Gastroesophageal sphincter (tissue), 4 donors: ENCODE measurements around the gene CRYGN. TPM values are rescaled to one million over a fixed set of nuclear protein-coding genes. Genes with fewer than 3 reads are reported as not detected.

Source experiments
- ATAC-seq: fragments of 150-250 bp; one replicate; pipeline ENCODE4 v1.9.1; 2016; ENCODE audit warnings: mild to moderate bottlenecking, moderate library complexity
- H3K27ac ChIP-seq, 4 donors: fragments of 200-600 bp; sonication (generic) in 3 of 4; 1 replicate in 3 of 4; 2 replicates in 1 of 4; pipeline ENCODE4 v1.5.1; 2016 to 2019
- H3K27me3 ChIP-seq: fragments of 200-600 bp; sonication (generic); one replicate; pipeline ENCODE4 v1.5.1; 2019
- H3K36me3 ChIP-seq, 2 donors: fragments of 200-600 bp; sonication (generic); one replicate each; pipeline ENCODE4 v1.5.1; 2019; ENCODE audit warnings: control low read depth in 1 of 2
- H3K4me1 ChIP-seq, 3 donors: fragments of 200-600 bp; sonication (generic); 1 replicate in 2 of 3; 2 replicates in 1 of 3; pipeline ENCODE4 v1.5.1; 2016 to 2019; ENCODE audit warnings: control low read depth in 2 of 3
- H3K4me3 ChIP-seq, 2 donors: fragments of 200-600 bp; sonication (generic); one replicate each; pipeline ENCODE4 v1.5.1; 2019; ENCODE audit warnings: mild to moderate bottlenecking in 1 of 2, moderate library complexity in 1 of 2
- H3K9me3 ChIP-seq, 3 donors: fragments of 200-600 bp; sonication (generic); one replicate each; pipeline ENCODE4 v1.5.1; 2017 to 2019; ENCODE audit warnings: control low read depth in 2 of 3
- CTCF ChIP-seq, 4 experiments: fragments of 200-600 bp in 2 of 4; fragments of 450-650 bp in 2 of 4; sonication (generic) in 1 of 4; IDR thresholded peaks; one replicate each; pipeline ENCODE4 v1.5.1; 2017 to 2019; ENCODE audit warnings: antibody characterized with exemption in 4 of 4, mild to moderate bottlenecking in 2 of 4, moderate library complexity in 2 of 4
- EP300 ChIP-seq: sonication (generic); formaldehyde crosslinking; IDR thresholded peaks from one replicate; pipeline ENCODE4 v1.6.1; 2017; ENCODE audit warnings: antibody characterized with exemption, mild to moderate bottlenecking
- POLR2A ChIP-seq, 2 donors: fragments of 450-650 bp; IDR thresholded peaks; one replicate each; pipeline ENCODE4 v1.6.1; 2017; ENCODE audit warnings: antibody characterized with exemption in 2 of 2, mild to moderate bottlenecking in 2 of 2, moderate library complexity in 1 of 2
- POLR2AphosphoS5 ChIP-seq: sonication (generic); formaldehyde crosslinking; IDR thresholded peaks from one replicate; pipeline ENCODE4 v1.6.1; 2017; ENCODE audit warnings: antibody characterized with exemption
- WGBS, 2 donors: methylation state at CpG; one replicate each; pipeline ENCODE4 v1.1.5; 2018; ENCODE audit warnings: low coverage in 1 of 2; 5-methylcytosine and 5-hydroxymethylcytosine counted together
- total RNA-seq, 4 donors: library from RNA; depleted of rRNA; stranded (reverse); fragments of >200 nt; gene quantifications; one replicate each; pipeline ENCODE4 v1.1.0, GENCODE V29; 2016

The CRYGN gene
- total RNA-seq, 4 donors from 2014 or later = 0.27 to 4.4 TPM; not detected in 2

DNA sequence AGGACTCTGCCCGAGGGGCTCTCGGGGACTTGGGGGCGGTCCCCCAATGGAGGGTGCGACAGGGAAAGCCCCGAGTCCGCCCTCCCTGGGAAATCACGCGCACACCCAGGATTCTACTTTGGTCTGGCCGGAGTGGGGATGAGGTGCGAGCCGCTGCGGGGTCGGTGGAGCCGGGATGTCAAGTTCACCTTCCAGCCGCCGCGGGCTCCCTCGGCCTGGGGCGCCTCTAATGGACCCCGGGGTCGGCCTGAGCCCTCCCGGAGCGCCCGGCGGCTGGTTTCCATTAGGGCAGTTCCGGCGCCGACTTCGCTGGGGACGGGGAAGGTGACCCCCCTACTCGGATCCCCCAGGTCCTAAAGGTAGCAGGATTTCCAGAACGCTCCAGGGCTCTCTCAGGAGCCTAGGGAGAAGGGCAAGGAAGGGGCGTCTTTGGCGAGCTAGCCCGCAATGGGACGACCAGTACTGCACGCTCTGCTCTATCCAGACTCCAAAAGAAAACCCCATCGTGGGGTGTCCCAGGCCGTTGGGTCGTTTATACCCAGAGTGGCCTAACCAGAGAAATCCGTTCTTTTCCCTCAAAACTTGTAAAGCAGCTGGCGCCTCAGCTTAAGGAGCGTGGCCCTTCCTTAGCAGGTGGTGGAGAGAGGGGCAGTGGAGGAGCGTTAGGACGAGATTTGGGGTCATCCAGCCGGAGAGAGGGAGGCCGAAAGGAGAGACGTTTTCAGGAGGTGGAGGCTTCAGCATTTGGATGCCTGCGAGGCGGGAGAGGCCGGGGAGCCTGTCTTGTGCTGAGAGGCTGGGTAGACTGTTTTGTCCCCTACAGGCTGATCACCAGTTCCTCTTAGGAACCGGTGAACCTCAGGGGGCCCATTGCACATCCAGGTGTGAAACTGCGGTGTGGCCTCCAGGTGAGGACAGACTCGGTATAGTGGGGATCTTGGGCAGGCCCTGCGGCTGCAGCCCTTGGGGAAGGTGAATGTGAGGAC is 29.2 kb downstream of the CRYGN start:
- peaks cover 59% of the 10 kb centered on the region for H3K27me3 ChIP-seq
- H3K27ac ChIP-seq = peak overlapping the region in 3 of 4 donors; percentile 61 to 78 (median 66)
- H3K4me3 ChIP-seq = peak overlapping the region; percentile 27 to 57
- ATAC-seq = peak; percentile 30
- 60 to 95% methylated on average over 2 to 3 of the region's 55 CpGs for WGBS, 2 donors
- H3K9me3 ChIP-seq = no peaks in the 10 kb centered on the region
- TF ChIP-seq CTCF (IDR thresholded peaks at IDR 0.05) (no peak), EP300 (no peak), POLR2AphosphoS5 (no peak), POLR2A (IDR thresholded peaks at IDR 0.05) (no peak)
- no peaks in the 10 kb centered on the region for H3K36me3 ChIP-seq
- H3K4me1 ChIP-seq = peaks cover 0 to 25% (median 15%) of the 10 kb centered on the region in 3 donors

GRCh38 chr7:151409667-151410404 is 30.1 kb downstream of the CRYGN start, which contains the start of gene WDR86:
WDR86 (minus strand) TSS chr7:151410038; CDS start chr7:151409589, 449 bp downstream.
- Histone ChIP-seq H3K9me3 (no peaks in the 10 kb centered on the region), H3K4me1 (peaks cover 0 to 25% (median 15%) of the 10 kb centered on the region in 3 donors), H3K27ac (peak within 1 kb of the TSS in 3 of 4 donors; percentile 61 to 78 (median 66)), H3K36me3 (no peaks in the 10 kb centered on the region), H3K27me3 (peaks cover 59% of the 10 kb centered on the region), H3K4me3 (peak within 1 kb of the TSS; percentile 27 to 57)
- no CpG with 5 or more reads among the region's 75 CpGs for WGBS, 2 donors
- no peak for TF ChIP-seq POLR2A (IDR thresholded peaks at IDR 0.05)
- no peak for TF ChIP-seq POLR2AphosphoS5
- TF ChIP-seq CTCF (IDR thresholded peaks at IDR 0.05) = no peak
- no peak for TF ChIP-seq EP300
- peak; percentile 22 for ATAC-seq

DNA sequence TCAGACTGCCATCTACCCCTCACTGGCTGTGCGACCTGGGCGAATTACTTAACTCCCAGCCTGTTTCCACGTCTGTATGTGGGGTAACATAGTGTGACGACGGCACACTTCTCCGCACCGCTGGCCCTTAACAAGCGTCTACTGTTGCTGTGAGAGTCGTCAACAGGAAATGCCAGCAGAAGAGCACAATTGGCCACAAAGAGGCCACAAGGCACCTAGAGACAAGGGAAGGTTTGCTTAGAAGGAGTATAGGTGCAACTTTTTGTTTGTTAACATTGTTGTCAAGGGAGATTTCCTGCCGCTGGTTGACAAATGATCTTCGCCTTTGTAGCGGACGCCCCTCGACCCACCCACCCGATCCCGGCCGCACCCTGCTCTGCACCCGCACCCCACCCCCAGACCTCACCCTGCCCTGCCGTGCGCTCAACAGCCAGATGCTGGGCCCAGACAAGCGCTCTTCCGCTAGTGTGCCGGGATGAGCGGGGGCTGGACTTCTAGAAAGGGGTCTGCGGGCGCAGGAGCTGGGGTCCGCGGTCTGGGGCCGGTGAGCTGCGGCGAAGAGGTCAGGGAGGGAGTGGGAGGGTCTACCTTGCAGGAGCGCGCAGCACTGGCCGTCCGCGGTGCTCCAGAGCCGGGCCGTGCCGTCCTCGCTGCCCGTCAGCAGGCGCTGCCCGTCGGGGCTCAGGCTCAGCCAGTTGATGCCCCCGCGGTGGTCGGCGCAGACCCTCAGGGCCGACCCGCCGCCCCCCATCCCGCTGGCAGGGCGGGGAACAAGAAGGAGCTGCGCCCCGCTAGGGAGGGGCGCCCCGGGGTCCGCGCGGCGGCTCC is 30.9 kb downstream of the CRYGN start:
- TF ChIP-seq EP300 = no peak
- ATAC-seq = no peak
- peak overlapping the region; percentile 27 to 57 for H3K4me3 ChIP-seq
- peaks cover 59% of the 10 kb centered on the region for H3K27me3 ChIP-seq
- 40 to 51% methylated on average over 2 to 6 of the region's 61 CpGs for WGBS, 2 donors
- no peaks in the 10 kb centered on the region for H3K36me3 ChIP-seq
- H3K27ac ChIP-seq = peak overlapping the region in 3 of 4 donors; percentile 61 to 78 (median 66)
- no peaks in the 10 kb centered on the region for H3K9me3 ChIP-seq
- H3K4me1 ChIP-seq = peaks cover 0 to 25% (median 18%) of the 10 kb centered on the region in 3 donors

- Histone ChIP-seq H3K27ac (peak overlapping the region in 3 of 4 donors; percentile 61 to 78 (median 66)), H3K27me3 (peaks cover 59% of the 10 kb centered on the region), H3K9me3 (no peaks in the 10 kb centered on the region), H3K4me3 (peak overlapping the region in 1 of 2 donors; percentile 57), H3K36me3 (no peaks in the 10 kb centered on the region), H3K4me1 (peaks cover 0 to 25% (median 19%) of the 10 kb centered on the region in 3 donors)
- no peak for TF ChIP-seq CTCF (IDR thresholded peaks at IDR 0.05)
- ATAC-seq = no peak
- 79 to 100% methylated on average over 1 to 7 of the region's 7 CpGs for WGBS, 2 donors
Observed at GRCh38 chr7:151408498-151408838, 31.5 kb downstream of the CRYGN start.
